ENCODE data around the gene CDK6.

Gene CDK6

GRCh38 chr7:92783260-92784201, 52.8 kb downstream of the CDK6 start:
- no peak for TF ChIP-seq CTCF (IDR thresholded peaks at IDR 0.05; ENCODE audit: insufficient read depth, low read depth, low read length, missing control alignments)
- DNase-seq (ENCODE audit: low read depth) = no peak
- no peak overlapping the region for H3K4me3 ChIP-seq (ENCODE audit: low read depth, low read length)

GRCh38 chr7:92782855-92783254, 53.5 kb downstream of the CDK6 start:
- DNase-seq (ENCODE audit: low read depth) = no peak
- TF ChIP-seq CTCF (IDR thresholded peaks at IDR 0.05; ENCODE audit: insufficient read depth, low read depth, low read length, missing control alignments) = no peak
- no peak overlapping the region for H3K4me3 ChIP-seq (ENCODE audit: low read depth, low read length)

GRCh38 chr7:92782236-92782635, 54.1 kb downstream of the CDK6 start:
- no peak for DNase-seq (ENCODE audit: low read depth)
- no peak overlapping the region for H3K4me3 ChIP-seq (ENCODE audit: low read depth, low read length)
- no peak for TF ChIP-seq CTCF (IDR thresholded peaks at IDR 0.05; ENCODE audit: insufficient read depth, low read depth, low read length, missing control alignments)

- H3K4me3 ChIP-seq (ENCODE audit: low read depth, low read length) = no peak overlapping the region
- no peak for DNase-seq (ENCODE audit: low read depth)
- TF ChIP-seq CTCF (IDR thresholded peaks at IDR 0.05; ENCODE audit: insufficient read depth, low read depth, low read length, missing control alignments) = no peak
Observed at GRCh38 chr7:92781117-92781720, 55.2 kb downstream of the CDK6 start.

GRCh38 chr7:92778972-92779371, 57.4 kb downstream of the CDK6 start:
- no peak for TF ChIP-seq CTCF (IDR thresholded peaks at IDR 0.05; ENCODE audit: insufficient read depth, low read depth, low read length, missing control alignments)
- DNase-seq (ENCODE audit: low read depth) = peak; percentile 46
- H3K4me3 ChIP-seq (ENCODE audit: low read depth, low read length) = no peak overlapping the region

GRCh38 chr7:92777993-92778392, 58.4 kb downstream of the CDK6 start:
- DNase-seq (ENCODE audit: low read depth) = no peak
- no peak for TF ChIP-seq CTCF (IDR thresholded peaks at IDR 0.05; ENCODE audit: insufficient read depth, low read depth, low read length, missing control alignments)
- no peak overlapping the region for H3K4me3 ChIP-seq (ENCODE audit: low read depth, low read length)

Measured in GM12865 (cell line).